Activated B cell treated with CpG ODN at 0.5 μM for 24 hours (primary cell): ENCODE results near the gene GATAD2A. TPM values are rescaled to one million over a fixed set of nuclear protein-coding genes. Genes with fewer than 3 reads are reported as not detected.

ENCODE experiments used
- ATAC-seq: fragments of 200-7000 bp; cut with Tn5 transposase; one replicate; pipeline ENCODE4 v1.10.0; 2021; ENCODE audit warnings: low read depth, mild to moderate bottlenecking, moderate library complexity
- CTCF ChIA-PET: fragments of 350-600 bp; sonication (Branson Sonifier 250); formaldehyde crosslinking; loops from one replicate; lab custom pipeline; 2021; ENCODE audit warnings: antibody characterized with exemption; lab: Charles Lee
- POLR2A ChIA-PET: fragments of 350-600 bp; sonication (Branson Sonifier 250); formaldehyde crosslinking; loops from one replicate; lab custom pipeline; 2021; ENCODE audit warnings: antibody characterized with exemption; lab: Charles Lee
- DNase-seq: peaks from one replicate; pipeline ENCODE4 v3.0.0; 2022
- H3K27ac Mint-ChIP-seq: one replicate; pipeline ENCODE4 v1.8.0; 2020; ENCODE audit warnings: mixed read lengths
- H3K27me3 Mint-ChIP-seq: one replicate; pipeline ENCODE4 v1.8.0; 2021; ENCODE audit warnings: mixed read lengths
- H3K36me3 Mint-ChIP-seq: one replicate; pipeline ENCODE4 v1.8.0; 2021; ENCODE audit warnings: low read depth, mixed read lengths
- H3K4me1 Mint-ChIP-seq: one replicate; pipeline ENCODE4 v1.8.0; 2021; ENCODE audit warnings: mixed read lengths
- H3K4me3 Mint-ChIP-seq: one replicate; pipeline ENCODE4 v1.8.0; 2020; ENCODE audit warnings: mild to moderate bottlenecking, mixed read lengths
- H3K9me3 Mint-ChIP-seq: one replicate; pipeline ENCODE4 v1.8.0; 2020; ENCODE audit warnings: mixed read lengths
- intact Hi-C: fragments of 100-400 bp; cut with micrococcal nuclease; formaldehyde crosslinking; loops from one replicate; pipeline ENCODE4 v1.15.1; 2024
- total RNA-seq: library from RNA; stranded (reverse); gene quantifications from 2 replicates; pipeline ENCODE4 v1.2.3, GENCODE V29; 2022
- TF ChIP-seq, protein P1 (sequence below): fragments of 200-600 bp; IDR thresholded peaks from one replicate; pipeline ENCODE4 v1.8.0; 2022; ENCODE audit warnings: antibody characterized with exemption, mild to moderate bottlenecking

GATAD2A gene
- total RNA-seq, 1 donor from 2014 or later: 116 TPM

DNA sequence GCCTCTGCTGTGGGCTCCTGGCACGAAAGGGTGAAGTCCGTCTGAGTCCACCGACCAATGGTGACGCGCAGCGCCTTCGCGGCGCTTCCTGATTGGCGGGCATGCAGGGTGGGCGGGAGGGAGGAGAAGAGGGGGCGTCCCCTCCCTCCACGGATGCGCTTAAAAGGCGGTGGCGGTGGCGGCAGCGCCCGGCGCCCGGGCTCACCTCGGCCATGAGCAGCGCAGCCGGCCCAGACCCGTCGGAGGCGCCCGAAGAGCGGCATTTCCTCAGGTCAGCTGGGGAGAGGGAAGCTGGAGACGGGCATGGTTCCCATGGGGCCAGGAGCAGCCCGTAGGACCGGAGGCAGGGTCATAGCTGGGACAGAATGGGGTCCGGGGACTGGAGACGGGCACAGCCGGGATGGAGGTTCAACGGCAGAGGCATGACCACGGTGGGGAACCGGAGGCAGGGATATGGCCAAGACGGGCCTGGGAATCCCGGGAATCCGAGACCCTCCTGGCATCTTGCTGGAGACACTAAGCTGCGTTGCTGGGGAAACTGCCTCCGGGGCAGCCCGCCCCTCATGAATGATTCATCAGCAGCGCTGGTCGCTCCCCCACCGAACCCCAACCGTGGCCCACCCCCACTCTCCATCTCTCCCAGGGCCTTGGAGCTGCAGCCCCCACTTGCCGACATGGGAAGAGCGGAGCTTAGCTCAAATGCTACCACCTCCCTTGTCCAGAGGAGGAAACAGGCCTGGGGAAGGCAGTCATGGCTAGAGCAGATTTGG, 123.4 kb downstream of the GATAD2A start, which contains the start of gene YJEFN3:
TSS of gene YJEFN3 (plus strand) at position 191 of the 770 bp plus-strand sequence. CDS start at position 213, 22 bp downstream.
- ChIA-PET CTCF (no interaction called here), POLR2A (interaction anchor here (0.9 to 1.3 kb wide), 2 partner anchors 9 to 115 kb away, joined by 5 to 6 read pairs; partner anchors contain the start of gene GMIP)
- no peak for DNase-seq
- Mint-ChIP-seq H3K9me3 (no peaks in the 10 kb centered on the region), H3K4me3 (no peak within 1 kb of the TSS), H3K36me3 (peaks cover 38% of the 10 kb centered on the region), H3K27me3 (no peaks in the 10 kb centered on the region), H3K4me1 (peaks cover 34% of the 10 kb centered on the region), H3K27ac (no peak within 1 kb of the TSS)
- ATAC-seq: no peak
- TF ChIP-seq, protein P1, sequence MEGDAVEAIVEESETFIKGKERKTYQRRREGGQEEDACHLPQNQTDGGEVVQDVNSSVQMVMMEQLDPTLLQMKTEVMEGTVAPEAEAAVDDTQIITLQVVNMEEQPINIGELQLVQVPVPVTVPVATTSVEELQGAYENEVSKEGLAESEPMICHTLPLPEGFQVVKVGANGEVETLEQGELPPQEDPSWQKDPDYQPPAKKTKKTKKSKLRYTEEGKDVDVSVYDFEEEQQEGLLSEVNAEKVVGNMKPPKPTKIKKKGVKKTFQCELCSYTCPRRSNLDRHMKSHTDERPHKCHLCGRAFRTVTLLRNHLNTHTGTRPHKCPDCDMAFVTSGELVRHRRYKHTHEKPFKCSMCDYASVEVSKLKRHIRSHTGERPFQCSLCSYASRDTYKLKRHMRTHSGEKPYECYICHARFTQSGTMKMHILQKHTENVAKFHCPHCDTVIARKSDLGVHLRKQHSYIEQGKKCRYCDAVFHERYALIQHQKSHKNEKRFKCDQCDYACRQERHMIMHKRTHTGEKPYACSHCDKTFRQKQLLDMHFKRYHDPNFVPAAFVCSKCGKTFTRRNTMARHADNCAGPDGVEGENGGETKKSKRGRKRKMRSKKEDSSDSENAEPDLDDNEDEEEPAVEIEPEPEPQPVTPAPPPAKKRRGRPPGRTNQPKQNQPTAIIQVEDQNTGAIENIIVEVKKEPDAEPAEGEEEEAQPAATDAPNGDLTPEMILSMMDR: no peak
- intact Hi-C loops: no loop called here

DNA sequence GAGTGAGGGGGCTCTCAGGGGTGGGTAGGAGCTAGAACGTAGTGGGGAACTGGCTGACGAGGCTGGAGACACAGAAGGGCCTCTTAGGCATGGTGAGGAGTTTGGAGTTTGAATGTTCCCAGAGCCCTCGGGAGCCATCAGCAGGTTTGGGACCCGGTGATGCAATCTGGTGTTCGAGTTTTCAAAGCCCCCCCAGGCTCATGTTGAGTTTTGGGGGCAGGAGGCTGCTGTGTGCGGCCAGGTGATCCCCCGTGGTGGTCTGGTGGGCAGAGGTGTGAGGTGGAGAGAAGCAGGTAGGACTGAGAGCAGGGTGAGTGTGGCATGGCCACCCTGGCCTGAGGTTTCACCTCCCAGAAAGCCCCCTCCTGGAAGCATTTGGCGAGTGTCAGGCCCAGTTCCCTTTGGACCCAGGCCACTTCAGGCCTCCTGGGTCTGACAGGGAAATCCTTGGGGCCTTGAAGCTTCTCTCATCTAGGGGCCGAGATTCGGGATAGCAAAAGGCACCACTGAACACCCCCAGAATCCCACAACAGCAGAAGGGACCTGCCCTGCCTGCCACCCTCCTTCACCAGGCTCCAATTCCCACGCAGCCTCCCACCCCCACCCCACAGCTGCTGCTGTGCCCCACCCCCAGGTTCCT, 124.4 kb downstream of the GATAD2A start:
- ATAC-seq: no peak
- Mint-ChIP-seq H3K9me3 (no peaks in the 10 kb centered on the region), H3K4me3 (no peak overlapping the region), H3K36me3 (peaks cover 36% of the 10 kb centered on the region), H3K27ac (no peak overlapping the region), H3K27me3 (no peaks in the 10 kb centered on the region), H3K4me1 (peaks cover 26% of the 10 kb centered on the region)
- TF ChIP-seq, protein P1: no peak
- intact Hi-C loops: no loop called here
- ChIA-PET POLR2A (interaction anchor here (1.3 kb wide), 1 partner anchor 114 kb away, joined by 6 read pairs; the partner anchor contains the start of gene GMIP), CTCF (interaction anchor here (1.2 to 3.4 kb wide), 3 partner anchors 24 to 428 kb away, joined by 3 to 46 read pairs (median 3); partner anchors contain the start of gene GMIP)
- no peak for DNase-seq

DNA sequence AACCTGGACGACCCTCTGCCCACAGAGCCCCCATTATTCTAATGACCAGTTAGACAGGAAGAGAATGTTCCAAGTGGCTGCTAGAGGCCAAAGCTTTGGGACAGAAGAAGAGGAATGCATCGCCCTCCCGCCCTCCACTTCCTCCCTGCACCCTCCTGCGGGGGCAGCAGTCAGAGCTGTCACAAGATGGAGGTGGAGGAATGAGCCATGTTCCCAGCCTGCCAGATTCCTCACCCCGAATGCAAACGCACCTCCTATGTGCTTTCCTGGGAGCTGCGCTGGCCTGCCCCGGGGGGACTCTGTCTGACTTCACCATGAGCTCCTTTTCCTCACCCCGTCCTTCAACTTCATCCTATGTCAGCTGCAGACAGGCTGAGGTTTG, 124.9 kb downstream of the GATAD2A start:
- Mint-ChIP-seq H3K4me3 (no peak overlapping the region), H3K27ac (no peak overlapping the region)

DNA sequence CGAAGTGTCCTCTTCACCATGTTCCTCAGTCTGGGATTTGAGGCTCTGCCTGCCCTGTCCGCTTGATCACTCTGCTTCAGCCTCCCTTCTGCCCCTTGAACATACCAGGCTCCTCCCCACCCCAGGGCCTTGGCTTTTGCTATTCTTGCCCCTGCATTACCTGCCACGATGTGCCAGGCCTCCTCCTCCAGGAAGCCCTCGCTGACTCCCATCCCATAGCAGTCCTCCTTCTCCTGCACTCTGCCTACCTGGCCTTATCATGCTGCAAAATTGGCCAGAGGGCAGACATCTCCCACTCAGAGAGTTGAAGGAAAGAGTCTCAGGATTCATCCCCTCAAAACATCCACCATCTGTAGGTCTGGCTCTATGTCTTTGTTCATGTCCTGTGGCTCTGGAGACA, 125.4 kb downstream of the GATAD2A start:
- ATAC-seq (no peak), DNase-seq (no peak)
- POLR2A ChIA-PET: interaction anchor here (0.6 to 2.5 kb wide), 3 partner anchors 113 to 168 kb away, joined by 4 to 42 read pairs (median 5); partner anchors contain the start of gene GMIP
- Mint-ChIP-seq H3K27me3 (no peaks in the 10 kb centered on the region), H3K27ac (no peak overlapping the region), H3K36me3 (peaks cover 36% of the 10 kb centered on the region), H3K9me3 (no peaks in the 10 kb centered on the region), H3K4me1 (peaks cover 21% of the 10 kb centered on the region), H3K4me3 (no peak overlapping the region)
- TF ChIP-seq, protein P1: no peak
- intact Hi-C loops: no loop called here
- CTCF ChIA-PET: interaction anchor here (1.2 to 3.4 kb wide), 5 partner anchors 23 to 427 kb away, joined by 3 to 46 read pairs (median 9); partner anchors contain the start of gene GMIP

More for the DNA sequence above, 124.9 kb downstream of the GATAD2A start:
- DNase-seq (no peak), ATAC-seq (no peak)
- no peaks in the 10 kb centered on the region for H3K27me3 Mint-ChIP-seq
- H3K36me3 Mint-ChIP-seq: peaks cover 36% of the 10 kb centered on the region
- POLR2A ChIA-PET: no interaction called here
- H3K4me1 Mint-ChIP-seq: peaks cover 21% of the 10 kb centered on the region
- CTCF ChIA-PET: interaction anchor here (1.2 to 3.4 kb wide), 3 partner anchors 24 to 428 kb away, joined by 3 to 46 read pairs (median 3); partner anchors contain the start of gene GMIP
- no peaks in the 10 kb centered on the region for H3K9me3 Mint-ChIP-seq
- intact Hi-C loops: no loop called here
- TF ChIP-seq, protein P1: no peak
